ENCODE data around the gene KRT9.

DNA sequence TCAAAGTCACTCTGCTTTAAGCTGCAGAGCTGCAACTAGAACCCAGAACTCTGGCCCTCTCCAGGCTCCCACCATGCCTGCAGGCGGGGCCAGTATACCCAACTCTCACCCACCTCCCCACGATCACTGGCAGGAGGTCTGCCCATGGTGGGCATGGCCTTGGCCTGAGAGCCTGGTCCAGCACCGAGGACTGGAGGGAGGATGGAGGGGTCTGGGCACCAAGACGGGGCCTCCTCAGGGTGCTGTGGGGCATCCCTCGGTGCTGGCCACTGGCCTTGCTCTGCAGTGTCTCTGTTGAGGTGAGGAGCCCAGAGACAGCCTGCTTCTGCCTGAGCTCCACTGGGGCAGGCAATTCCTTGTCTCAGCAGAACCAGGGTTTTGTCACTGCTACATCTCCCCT lies 42.2 kb upstream of the KRT9 start:
- TF ChIP-seq, protein P1, sequence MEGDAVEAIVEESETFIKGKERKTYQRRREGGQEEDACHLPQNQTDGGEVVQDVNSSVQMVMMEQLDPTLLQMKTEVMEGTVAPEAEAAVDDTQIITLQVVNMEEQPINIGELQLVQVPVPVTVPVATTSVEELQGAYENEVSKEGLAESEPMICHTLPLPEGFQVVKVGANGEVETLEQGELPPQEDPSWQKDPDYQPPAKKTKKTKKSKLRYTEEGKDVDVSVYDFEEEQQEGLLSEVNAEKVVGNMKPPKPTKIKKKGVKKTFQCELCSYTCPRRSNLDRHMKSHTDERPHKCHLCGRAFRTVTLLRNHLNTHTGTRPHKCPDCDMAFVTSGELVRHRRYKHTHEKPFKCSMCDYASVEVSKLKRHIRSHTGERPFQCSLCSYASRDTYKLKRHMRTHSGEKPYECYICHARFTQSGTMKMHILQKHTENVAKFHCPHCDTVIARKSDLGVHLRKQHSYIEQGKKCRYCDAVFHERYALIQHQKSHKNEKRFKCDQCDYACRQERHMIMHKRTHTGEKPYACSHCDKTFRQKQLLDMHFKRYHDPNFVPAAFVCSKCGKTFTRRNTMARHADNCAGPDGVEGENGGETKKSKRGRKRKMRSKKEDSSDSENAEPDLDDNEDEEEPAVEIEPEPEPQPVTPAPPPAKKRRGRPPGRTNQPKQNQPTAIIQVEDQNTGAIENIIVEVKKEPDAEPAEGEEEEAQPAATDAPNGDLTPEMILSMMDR (IDR thresholded peaks at IDR 0.05): no peak
- TF ChIP-seq POLR2A (IDR thresholded peaks at IDR 0.05): no peak

Data from esophagus squamous epithelium (tissue), 4 donors.